Midbrain (tissue), 1 donor: ENCODE data around the gene TRABD.

Experiments
- DNase-seq: peaks from one replicate; lab custom pipeline; 2025; lab: John Stamatoyannopoulos, UW

TRABD gene

DNA sequence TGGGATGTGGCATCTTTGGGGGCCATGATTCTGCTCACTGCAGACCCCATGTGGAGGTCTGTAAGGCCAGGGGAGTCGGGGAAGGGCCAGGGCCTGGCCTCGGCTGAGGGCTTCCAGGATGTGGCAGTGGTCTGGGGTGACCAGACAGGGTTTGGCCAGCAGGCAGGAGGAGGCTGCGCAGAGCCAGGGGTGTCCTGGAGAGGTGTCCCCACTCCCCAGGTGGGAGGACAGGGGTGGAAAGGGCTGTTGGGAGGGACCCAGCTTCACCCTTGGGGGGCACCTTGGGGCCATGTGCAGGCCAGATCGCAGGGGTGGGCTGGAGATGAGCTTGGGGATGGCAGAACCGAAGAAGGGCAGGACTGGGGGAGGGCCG, 11.7 kb upstream of the TRABD start:
- DNase-seq: no peak

- no peak for DNase-seq
These were observed 11.1 kb upstream of the TRABD start for GRCh38 chr22:50174382-50175190.

- DNase-seq: no peak
These were observed 10.6 kb upstream of the TRABD start for GRCh38 chr22:50175191-50175461.

GRCh38 chr22:50175921-50176849, 9.5 kb upstream of the TRABD start:
- no peak for DNase-seq

DNA sequence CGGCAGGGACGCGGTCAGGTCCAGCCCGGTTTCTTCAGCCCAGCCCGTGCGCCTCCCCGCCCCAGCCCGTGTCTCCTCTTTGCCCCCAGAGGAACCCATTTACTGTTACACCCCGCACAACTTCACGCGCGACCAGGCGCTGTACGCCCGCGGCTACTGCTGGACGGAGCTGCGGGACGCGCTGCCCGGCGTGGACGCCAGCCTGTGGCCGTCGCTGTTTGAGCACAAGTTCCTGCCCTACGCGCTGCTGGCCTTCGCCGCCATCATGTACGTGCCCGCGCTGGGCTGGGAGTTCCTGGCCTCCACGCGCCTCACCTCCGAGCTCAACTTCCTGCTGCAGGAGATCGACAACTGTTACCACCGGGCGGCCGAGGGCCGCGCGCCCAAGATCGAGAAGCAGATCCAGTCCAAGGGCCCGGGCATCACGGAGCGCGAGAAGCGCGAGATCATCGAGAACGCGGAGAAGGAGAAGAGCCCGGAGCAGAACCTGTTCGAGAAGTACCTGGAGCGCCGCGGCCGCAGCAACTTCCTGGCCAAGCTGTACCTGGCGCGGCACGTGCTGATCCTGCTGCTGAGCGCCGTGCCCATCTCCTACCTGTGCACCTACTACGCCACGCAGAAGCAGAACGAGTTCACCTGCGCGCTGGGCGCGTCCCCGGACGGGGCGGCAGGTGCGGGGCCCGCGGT, 8.7 kb upstream of the TRABD start:
- no peak for DNase-seq

DNA sequence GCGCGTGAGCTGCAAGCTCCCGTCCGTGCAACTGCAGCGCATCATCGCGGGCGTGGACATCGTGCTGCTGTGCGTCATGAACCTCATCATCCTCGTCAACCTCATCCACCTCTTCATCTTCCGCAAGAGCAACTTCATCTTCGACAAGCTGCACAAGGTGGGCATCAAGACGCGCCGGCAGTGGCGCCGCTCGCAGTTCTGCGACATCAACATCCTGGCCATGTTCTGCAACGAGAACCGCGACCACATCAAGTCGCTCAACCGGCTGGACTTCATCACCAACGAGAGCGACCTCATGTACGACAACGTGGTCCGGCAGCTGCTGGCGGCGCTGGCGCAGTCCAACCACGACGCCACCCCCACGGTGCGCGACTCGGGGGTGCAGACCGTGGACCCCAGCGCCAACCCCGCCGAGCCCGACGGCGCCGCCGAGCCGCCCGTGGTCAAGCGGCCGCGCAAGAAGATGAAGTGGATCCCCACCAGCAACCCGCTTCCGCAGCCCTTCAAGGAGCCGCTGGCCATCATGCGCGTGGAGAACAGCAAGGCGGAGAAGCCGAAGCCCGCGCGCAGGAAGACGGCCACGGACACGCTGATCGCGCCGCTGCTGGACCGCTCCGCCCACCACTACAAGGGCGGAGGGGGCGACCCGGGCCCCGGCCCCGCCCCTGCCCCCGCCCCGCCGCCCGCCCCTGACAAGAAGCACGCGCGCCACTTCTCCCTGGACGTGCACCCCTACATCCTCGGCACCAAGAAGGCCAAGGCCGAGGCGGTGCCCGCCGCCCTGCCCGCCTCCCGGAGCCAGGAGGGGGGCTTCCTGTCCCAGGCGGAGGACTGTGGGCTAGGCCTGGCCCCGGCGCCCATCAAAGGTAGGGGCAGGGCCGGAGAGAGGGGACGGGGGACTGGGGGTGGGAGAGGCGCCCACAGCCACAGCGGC, 7.9 kb upstream of the TRABD start:
- no peak for DNase-seq

- DNase-seq: no peak
These were observed 7.2 kb upstream of the TRABD start for GRCh38 chr22:50178471-50178864.

DNA sequence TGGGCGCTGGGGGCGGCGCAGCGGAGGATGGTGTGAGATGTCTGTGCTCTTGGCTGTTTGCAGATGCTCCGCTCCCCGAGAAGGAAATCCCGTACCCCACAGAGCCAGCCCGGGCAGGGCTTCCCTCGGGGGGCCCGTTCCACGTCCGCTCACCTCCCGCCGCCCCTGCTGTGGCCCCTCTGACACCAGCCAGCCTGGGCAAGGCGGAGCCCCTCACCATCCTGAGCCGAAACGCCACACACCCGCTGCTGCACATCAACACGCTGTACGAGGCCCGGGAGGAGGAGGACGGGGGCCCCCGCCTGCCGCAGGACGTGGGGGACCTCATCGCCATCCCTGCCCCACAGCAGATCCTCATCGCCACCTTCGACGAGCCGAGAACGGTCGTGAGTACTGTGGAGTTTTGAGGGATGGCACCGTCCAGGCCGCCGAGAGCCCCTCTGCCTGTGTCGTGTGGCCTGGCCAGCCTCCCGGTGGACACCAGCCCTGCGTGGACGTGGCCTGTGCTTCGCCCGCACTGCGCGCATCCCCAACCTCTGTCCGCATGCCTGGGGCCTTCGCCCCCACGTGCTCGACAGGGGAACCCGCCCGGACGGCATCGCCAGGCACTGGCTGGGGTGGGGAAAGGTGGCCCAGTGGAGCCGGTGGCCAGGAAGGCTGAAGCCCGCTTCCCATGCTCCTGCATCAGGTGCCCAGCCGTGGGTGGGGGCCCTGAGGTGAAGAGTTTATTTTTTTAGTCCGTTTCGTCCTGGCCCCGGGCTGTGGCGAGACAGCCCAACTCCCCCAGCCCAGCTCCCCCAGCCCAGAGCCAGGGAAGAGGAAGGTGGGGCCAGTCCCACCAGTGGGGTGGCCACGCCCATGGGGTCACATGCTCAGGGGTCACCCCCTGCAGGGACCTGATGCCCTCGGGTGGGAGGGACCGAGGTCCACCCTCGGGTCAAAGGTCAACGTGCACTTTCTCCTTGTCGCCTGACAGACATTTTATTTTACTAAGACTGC, 6.5 kb upstream of the TRABD start:
- no peak for DNase-seq

DNA sequence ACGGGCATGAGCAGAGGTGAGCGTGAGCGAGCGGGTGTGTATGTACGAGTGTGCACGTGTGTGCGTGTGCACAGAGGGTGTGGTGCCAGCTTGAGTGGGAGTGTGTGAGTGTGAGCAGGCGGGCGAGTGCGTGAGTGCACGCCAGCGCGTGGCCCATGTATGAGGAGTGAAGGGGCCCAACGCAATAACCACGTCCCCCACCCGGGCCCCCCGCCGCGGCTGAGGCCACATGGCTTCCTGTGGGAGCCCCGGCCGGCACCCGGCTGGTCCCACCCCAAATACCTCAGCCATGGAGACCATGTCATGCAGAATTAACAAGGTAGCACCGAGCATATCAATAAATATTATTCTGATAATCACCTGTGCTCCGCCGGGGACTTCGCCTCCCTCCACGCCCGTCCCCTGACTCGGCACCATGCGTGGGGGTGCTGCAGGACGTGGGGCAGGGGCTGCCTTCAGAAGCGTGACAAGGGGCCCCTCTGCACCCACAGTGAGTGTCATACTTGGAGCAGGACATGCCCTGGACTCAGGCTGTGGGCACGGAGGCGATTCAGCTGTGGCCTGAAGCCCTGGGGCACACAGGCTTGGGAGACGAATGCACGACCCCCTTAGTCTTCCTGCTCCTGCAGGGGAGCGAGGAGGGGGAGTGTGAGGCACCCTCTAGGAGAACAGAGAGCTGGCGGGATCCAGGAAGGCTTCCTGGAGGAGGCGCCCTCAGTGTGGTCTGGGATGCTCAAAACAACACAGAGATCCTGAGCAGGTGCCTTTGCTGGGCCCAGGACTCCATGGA, 5.6 kb upstream of the TRABD start:
- no peak for DNase-seq

- no peak for DNase-seq
These were observed 4.8 kb upstream of the TRABD start for GRCh38 chr22:50180727-50181521.

DNA sequence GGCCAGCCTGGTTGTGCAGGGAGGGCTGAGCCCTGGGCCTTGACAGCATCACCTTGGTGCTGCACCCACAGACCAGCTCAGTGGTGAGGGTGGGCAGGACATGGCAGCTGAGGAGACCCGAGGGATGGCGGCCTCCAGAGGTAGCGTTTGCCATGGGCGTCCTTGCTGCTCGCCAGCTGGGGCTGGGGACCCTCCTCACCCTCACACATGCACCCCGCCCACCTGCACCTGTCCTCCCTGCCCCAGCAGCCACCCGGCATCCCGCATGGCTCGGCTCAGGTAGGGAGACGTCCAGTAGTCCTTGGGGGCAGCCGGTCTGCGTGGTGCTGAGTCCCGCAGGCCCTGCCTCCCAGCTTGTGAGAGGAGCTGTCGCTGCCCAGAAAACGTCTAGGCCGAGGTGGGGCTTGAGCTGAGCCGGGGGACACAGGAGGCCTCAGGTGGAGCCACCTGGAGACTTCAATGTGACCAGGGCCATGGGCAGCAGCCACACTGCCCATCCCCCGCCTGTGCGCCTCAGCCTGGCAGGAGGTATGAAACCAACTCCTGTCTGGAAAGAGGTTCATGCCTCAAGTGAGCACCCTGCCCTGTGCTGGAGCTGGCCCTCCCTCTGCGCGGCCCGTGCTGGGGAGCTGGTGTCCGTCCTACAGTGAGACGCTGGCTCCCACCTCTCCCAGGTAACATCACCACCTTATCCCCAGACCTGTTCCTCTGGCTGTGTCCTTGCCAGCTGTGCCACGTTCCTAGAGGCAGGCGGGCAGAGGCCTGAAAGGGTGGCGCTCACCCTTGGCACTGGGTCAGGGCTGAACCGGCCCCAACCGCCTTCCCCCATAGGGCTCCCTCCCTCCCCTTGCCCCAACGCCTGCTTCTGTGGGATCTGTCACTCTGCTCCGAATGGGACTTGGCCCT, 3.3 kb upstream of the TRABD start:
- no peak for DNase-seq

DNA sequence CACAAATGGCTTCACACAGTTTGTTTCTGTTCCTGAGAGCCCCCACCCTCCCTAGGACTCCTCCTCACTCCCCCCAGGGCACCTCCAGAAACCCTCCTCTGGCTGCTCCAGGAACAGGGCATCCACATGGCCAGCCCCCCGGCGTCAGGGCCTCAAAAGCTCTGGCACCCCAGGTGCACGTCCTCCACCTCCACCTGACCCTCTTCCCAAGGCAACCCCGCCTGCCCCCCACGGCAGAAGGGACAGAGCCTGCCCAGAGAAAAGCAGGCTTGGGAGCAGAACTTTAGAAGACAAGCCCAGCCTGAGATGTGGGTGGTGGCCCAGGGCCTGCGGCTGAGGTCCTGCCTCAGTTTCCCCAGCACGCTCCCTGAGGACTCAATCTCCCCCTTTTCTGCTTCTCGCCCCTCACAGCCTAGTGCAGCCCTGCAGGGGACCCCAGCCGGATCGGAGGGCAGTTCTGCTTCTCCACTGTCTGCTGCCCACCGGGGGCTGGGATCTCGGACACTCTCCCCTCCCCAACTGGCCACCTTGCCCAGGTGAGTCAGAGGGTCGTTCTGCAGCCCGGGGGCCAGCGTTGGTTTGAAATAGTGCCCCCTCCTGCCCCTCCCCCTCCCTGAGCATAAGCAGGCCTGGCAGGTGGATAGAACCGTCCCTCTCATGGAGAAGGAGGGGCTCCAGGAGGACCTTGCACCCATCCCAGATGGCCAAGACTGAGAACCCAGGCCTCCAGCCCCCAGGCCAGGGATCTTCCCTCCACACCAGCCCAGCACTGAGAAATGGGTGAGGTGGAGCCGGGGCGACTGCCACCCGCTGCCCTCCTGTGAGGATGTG, 2.4 kb upstream of the TRABD start:
- DNase-seq: no peak

DNA sequence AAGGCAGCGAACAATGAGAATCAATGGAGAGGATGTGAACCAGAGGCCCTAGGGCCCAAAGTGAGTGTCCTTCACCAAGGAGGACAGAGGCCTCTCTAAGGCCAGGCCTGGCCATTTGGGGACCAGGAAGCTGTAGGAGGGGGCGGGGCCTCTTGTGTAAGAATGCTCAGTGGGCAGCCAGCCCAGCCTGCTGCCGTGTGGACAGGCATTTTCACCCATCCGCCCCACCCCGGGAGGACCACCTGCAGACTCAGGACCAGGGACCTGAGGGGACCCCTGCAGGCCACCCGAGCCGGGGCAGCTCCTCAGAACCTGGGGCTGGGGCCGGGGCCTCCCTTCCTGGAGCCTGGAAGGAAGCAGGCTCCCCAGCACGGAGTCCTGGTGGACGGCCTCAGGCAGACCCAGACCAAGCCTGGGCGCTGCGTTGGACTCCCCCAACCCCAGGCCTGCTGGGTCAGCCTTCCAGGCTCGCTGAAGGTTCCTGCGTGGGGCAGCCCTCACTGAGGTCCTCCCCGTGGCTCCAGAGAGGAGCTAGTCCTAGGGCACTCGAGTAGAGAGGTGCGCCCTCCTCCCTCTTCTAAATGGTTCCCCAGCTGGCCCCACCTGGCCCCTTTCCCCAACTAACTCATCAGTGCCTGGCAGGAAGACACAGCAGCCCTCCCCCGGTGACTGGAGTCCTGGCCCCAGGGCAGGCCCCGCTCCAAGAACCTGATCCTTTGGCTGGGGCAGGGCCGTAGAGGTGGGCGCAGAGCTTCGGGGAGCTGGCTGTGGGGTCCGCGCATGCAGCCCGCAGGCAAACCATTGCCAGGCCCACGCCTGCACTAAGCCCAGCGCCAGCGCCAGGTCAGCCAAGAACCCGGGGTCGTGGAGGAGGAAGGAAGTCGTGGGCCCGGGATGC, 1.5 kb upstream of the TRABD start:
- DNase-seq: peak; percentile 31

- no peak for DNase-seq
These were observed 775 bp upstream of the TRABD start for GRCh38 chr22:50184902-50185374.

GRCh38 chr22:50186181-50186714, 535 bp downstream of the TRABD start:
- no peak for DNase-seq
